DMS 273 (cell line): ENCODE measurements around the gene ANKRD16.

ENCODE experiments used
- DNase-seq: peaks from one replicate; lab custom pipeline; 2025; ENCODE audit not compliant: unreplicated experiment; lab: John Stamatoyannopoulos, UW

The ANKRD16 gene

GRCh38 chr10:5904227-5904626, 14.5 kb upstream of the ANKRD16 start:
- DNase-seq: no peak

GRCh38 chr10:5903563-5903962, 13.9 kb upstream of the ANKRD16 start:
- no peak for DNase-seq

- DNase-seq: no peak
Observed at GRCh38 chr10:5902511-5903274, 13.0 kb upstream of the ANKRD16 start.

GRCh38 chr10:5900247-5900646, 10.6 kb upstream of the ANKRD16 start:
- no peak for DNase-seq

DNA sequence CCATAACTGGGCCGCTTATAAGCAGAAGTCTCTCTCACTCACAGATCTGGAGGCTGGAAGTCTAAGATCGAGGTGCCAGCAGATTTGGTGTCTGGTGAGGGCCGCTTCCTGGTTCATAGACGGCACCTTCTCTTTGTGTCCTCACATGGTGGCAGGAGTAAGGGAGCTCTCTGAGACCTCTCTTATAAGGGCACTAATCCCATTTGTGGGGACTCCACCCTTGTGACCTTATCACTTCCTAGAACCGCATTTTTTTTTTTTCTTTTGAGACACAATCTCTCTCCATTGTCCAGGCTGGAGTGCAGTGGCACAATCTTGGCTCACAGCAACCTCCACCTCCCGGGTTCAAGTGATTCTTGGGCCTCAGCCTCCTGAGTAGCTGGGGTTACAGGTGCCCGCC, 8.5 kb upstream of the ANKRD16 start:
- DNase-seq: no peak

DNA sequence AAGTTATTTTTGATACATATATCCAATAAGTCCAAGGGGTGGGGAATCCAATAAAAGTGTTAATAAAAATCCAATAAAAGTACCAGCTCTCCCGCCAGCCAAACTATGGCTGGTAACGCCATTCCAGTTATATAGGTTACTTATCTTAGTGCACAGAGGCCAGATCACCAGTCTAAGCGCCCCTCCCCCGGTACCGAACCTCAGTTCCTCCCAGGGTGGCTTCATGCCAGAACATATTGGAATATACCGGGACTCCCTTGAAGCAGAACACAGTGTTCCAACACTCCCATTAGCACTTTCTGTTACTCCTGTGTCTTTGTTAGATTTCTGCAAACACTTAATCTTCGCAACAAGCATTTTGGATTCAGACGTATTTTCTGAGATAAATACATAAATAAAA, 7.8 kb upstream of the ANKRD16 start:
- no peak for DNase-seq

- DNase-seq: no peak
Observed at GRCh38 chr10:5897053-5897340, 7.3 kb upstream of the ANKRD16 start.

GRCh38 chr10:5896208-5897052, 6.7 kb upstream of the ANKRD16 start:
- DNase-seq: no peak

GRCh38 chr10:5895804-5896203, 6.1 kb upstream of the ANKRD16 start:
- no peak for DNase-seq

DNA sequence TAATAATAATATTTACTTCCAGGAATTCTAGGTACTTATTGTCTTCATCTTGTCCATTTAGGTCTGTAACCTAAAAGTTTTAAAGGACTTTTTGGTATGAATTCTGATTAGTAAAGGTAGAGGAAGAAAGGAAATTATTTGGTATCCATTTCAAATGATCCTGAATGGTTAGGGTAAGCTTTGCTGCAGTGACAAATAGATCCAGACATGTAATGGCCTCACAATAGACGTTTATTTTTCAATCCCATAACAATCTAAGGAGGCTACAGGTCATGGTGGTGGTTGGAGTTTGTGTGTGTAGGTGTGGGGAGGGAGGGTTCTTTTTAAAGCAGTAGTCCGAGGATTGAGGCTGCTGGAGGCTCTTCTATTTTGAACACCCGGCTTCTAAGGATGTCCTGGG, 5.7 kb upstream of the ANKRD16 start:
- no peak for DNase-seq

DNA sequence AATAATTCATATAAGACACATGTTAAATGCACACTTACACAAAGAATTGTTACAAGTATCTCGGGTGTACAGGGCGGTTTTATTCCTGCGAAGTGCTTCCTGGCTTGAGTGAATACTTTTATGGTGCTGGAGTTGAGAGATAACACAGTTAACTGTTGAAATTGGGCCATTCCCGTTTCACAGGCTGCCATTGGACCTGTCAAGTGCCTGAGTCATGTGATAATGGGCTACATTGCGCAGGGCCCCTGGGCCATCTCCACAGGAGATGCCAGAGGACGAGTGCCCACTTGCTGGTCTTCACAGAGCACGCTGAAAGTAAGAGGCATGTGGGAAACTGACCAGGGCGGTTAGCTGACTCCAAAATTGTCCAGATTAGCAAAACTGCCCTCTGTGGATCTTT, 5.2 kb upstream of the ANKRD16 start:
- no peak for DNase-seq

- no peak for DNase-seq
Observed at GRCh38 chr10:5894403-5894802, 4.7 kb upstream of the ANKRD16 start.

- DNase-seq: no peak
Observed at GRCh38 chr10:5893321-5893720, 3.6 kb upstream of the ANKRD16 start.

DNA sequence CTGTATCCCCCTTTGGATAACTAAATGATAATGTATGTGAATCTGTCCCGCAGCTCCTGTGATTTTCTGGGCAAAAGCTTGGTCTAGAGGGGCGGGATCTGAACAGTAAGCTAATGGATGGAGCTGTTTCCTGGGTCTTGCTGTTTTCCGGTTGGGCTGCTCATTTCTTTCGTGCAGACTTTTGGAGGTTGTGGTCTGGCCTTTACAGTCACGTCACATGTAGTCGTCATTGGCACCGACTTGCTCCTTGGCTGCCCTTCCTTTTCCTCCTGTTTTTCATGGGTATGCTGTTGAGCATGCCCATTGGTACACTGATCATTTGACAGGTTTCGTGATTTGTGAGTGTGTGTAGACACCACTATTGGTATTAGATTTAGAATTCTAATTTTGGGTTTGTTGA, 2.3 kb upstream of the ANKRD16 start:
- DNase-seq: no peak

DNA sequence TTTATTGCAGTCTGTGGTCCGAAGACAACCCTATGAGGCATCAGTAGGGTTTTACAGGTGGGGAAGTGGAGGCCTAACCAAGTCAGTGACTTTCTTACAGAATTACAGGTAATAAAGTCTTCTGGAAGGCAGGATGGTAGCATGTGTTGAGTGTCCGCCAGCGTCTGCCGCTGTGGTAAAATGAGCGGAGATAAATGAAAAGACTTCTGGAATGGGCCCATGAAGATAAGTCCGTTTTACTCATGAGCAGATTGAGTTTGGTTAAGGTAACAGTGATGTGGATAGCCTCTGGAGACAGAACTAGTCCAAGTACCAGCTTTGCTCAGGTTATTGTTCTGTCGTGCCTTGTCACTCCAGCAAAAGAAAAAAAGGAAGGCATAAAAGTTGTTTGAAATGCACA, 1.3 kb upstream of the ANKRD16 start:
- no peak for DNase-seq

- peak; percentile 41 for DNase-seq
Observed at GRCh38 chr10:5890452-5890915, 791 bp upstream of the ANKRD16 start.

DNA sequence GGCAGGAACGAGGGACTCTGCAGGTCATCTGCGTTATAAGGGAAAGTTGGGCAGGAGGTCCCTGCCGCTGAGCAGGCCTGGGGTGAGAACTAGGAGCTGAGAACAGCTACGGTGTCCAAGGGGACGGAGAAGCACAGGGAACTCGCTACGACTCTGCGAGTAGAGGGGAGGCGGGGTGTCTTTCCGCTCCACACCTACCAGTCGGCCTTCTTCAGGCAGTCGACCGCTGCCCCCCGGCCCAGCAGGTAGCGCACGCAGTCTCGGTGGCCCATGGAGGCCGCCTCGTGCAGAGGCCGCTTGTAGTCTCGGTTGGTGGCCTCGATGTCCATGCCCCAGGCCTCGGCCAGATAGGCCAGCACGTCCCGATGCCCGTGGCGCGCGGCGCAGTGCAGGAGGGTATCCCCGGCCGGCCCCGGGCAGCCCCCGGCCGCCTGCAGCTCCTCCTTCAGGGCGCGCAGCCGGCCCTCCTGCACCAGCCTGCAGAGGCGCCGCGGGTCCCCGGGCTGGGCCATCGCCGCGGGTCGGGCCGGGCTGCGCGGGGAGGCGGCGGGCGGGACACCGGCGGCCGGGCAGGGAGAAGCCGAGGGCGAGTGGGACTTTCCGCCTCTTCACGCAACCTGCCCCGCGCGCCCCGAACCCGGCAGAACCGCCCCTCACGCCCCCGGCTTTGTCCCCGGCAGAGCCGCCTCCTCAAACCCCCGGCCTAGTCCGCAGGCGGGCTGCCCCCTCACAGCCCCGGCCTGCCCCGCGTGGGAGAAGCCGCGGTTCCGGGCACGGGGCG, 660 bp downstream of the ANKRD16 start:
- peak; percentile 63 for DNase-seq

DNA sequence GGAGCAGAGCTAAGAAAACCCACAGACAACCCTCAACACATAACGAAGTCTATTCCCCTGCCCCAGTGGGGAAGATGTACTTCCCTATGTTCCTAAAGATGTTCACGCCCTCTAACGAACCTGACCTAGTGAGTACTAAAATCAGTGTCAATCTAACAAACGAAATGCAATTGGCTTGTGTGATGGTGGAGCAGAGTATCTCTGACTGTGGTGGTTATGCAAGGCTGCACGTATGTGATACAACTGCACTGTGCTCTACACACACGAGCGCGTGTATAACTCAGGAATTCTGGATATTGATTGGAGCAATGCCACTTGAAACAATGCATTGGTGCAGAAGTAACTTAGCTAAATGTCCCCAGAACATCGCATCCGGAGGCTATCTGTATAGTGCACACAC, 1.3 kb downstream of the ANKRD16 start:
- DNase-seq: no peak

DNA sequence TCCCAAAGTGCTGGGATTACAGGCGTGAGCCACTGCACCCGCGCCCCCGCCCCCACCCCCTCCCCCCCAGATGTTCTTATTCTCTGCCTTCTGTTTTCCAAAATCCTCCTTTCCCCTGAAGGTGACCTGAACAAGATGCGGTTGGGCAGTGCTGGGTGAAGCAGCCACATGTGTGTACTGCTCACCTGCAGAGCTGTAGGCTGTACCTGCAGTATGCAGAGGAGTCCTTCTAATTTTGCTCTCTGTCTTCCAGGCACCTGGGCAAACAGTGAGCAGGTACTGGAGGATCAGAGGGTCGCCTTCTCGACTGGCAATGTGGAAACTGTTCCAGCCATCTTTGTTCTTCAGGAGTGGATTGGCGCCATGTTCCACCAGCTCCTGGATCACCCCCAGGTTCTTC, 2.1 kb downstream of the ANKRD16 start:
- no peak for DNase-seq

DNA sequence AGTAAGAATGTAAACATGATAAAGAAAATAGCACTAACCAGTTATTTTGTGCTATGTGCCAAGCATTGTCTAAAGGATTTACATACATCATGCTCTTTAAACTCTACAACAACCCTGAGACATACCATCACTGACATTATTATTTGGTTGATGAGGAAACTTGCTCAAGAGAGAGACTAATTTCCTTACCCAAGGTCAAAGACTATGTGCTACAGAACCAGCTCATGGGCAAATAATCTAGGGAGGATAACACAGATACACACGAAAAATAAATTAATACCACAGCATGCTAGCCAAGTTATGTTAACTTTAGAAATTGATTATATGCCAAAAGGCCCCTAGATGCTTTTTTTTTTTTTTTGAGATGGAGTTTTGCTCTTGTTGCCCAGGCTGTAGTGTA, 2.7 kb downstream of the ANKRD16 start:
- no peak for DNase-seq

DNA sequence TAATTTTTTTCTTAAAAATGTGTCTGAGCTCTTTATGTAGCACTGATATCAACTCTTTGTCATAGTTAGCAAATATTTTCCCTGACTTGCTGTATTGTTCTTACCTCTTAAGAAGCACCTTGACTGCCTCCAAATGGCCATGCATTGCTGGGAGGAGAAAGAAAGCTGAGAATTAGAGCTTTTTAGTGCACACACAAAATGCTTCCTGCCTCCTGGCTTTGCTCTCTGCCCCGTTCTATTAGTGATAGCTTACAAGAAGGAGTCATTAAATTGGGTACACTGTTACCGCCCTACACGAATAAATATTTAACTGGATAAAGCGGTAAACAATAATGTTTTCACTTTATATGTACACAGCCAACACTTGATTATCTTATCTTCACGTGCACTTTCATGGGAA, 4.1 kb downstream of the ANKRD16 start:
- DNase-seq: no peak

GRCh38 chr10:5882961-5883360, 6.7 kb downstream of the ANKRD16 start:
- no peak for DNase-seq
